Measurements from ENCODE around the gene GAL.

The GAL gene

DNA sequence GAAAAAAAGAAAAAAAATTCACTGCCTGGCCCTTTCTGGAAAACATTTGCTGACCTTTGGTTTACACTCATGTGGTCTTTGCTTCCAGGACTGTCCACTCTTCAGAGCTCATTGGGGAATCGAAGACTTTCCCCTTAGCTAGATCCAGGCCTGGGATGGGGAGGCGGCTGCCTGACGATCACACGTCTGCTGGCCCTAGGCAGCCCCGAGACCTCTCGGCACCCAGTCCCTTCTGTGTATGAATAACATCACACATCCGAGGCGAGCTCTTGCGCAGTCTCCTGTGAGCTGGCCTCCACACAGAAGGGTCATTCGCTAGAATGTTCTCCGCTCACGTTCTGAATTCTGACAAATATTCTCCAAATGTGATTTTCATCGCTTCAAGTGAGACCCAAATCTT, 25.7 kb upstream of the GAL start:
- DNase-seq (ENCODE audit: low read depth in 3 of 3), result no peak

DNA sequence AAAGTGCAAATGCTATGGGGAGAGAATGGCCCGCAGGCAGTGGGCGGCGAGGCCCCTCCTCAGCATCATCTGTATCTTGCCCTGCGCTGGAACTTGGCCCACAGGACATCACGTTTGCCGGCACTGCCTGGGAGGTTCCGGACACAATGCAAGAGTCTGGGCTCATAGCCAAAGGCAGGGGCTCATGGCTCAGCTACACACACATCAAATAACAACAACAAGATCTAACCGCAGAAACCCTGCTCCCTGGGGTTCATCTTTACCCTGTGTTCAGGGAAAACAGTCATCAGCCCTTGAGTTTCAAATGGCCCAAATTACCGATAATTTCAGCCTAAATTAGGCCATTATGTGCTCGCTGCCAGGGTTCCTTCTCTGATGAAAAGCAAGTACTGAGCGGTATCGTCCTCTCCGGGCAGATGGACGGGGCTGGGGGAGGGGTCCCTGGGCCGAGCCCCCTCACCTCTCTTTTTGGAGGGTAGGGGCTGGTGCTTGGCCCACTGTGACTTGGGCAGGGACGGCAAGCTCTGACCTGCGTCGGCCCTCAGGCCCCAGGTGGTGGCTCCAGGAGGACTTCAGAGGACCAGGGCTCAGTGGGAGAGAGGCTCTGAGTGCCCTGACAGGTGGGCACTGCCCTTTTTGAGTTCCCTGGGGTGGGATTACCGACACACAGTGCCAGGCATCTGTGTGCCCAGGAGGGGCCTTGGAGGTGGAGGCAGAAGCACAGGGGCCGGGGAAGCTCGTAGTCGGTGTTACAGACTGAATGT, 25.0 kb upstream of the GAL start:
- no peak for DNase-seq (ENCODE audit: low read depth in 3 of 3)

DNA sequence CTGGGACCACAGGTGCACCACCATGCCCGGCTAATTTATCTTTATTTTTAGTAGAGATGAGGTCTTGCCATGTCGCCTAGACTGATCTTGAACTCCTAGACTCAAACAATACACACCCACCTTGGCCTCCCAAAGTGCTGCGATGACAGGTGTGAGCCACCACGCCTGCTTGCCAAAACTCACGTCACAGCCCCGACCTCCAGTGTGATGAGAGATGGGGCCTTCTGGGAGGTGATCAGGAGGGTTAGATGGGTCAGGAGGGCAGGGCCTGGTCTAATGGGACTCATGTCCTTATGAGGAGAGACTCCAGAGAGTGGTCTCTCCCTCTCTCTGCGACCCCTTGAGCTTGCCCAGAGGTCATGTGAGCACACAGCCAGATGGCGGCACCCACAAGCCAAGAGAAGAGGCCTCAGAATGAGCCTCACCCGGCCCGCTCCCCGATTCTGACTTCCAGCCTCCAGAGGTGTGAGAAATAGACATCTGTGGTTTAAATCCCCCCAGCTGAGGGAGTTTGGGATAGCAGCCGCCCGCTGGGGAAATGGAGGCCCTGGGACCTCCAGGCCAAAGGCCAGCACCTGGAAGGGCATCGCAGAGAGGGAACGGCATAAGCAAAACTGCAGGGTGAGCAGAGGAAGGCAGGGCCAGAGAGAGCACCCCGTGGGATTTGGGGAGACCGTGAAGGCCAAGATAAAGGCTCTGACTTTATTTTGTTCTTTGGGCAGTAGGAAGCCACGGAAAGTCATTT, 24.1 kb upstream of the GAL start:
- DNase-seq (ENCODE audit: low read depth in 3 of 3), result no peak

DNA sequence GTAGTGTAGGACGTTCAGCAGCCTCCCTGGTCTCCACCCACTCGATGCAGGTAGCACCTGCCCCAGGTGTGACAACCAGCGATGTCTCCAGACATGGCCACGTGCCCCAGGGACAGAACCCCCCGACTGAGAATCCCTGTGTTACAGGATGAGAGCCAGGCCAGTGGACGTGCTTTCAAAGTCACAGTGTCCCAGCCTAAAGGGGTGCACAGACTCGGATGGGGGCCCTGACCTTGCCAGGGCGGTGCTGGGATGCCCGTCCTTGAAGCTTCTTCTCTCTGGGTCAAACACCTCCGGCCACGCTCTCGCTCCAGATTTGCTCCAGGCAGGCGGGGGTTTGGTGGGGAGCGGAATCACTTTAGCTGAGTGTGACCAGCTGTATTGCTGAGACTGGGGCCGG, 23.3 kb upstream of the GAL start:
- no peak for DNase-seq (ENCODE audit: low read depth in 3 of 3)

DNA sequence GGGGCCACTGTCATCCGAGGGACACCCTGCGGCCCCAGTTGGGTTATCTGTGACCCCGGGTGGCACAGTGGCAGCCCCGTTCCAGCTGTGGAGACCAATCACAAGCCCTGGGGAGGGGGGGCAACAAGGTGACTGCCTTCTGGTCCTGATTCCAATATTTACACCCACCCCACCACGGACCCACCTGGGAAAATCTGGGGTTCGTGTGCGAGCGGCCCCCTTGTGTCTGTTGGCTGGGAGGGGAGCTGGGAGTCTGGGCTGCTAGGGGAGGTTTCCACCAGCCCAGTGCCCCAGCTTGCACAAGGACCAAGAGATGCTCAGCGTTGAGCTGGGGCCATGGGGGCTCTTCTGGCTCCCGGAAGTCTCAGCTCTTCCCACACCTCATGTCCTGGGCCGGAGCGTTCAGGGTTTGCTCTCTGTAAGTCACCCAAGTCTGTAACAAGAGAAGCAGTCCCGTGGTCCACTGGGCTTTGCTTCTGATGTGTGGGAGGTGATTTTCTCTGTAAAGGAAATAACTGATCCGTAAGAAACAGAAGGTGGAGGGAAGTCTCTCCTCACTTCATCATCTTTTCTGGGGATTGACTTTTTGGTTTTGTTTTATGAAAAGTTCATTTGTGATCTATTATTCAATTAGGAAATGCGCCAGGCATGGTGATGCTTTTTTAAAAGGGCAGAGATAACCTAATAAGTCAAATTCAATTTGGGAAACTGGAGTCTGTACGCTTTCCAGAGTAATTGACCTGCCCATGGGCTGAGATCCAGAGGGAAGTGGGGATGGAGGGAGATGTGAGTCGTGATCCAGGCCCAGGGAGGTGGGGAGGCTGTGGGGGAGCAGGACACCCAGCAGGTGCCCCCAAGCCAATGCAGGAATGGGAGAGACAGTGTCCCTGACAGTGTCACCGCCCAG, 22.4 kb upstream of the GAL start:
- no peak for DNase-seq (ENCODE audit: low read depth in 3 of 3)

DNA sequence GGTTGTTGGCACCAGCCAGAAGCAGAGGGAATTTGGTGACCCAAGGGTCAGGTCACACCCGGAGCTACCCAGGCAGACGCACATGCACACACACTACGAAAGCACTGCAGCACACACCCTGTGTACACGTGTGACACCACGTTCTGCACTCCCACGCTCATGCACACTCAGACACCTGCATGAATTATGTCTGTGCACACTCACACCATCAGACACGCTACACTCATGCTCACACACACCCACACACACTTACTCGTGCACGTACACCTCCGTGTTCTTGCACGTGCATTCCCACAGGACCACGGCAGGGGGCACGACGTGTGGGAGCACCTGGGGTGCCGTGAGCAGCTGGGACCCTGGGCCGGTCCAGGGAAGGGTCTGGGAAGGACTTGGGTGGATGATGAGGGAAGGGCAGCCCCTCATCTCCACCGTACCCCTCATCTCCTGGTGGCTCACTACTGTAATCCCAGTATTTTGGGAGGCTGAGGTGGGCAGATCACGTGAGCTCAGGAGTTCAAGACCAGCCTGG, 20.8 kb upstream of the GAL start:
- DNase-seq (ENCODE audit: low read depth in 3 of 3), result no peak

DNA sequence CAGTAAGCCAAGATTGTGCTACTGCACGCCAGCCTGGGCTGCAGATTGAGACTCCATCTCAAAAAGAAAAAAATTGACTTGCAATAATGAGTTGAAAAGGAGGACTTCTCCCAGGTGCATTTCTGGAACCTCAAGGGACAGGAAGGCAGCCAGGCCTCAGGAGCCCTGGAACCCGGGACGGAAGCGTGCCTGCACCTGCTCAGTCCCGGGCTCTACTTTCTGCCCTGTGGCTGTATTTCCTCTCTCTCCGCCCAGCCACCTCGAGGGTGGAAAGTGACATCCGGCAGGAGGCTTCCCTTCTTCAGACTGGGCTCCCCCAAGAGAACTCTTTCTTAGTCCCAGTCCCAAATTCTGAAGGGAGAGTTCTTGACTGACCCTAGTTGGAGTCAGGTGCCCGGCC, 20.2 kb upstream of the GAL start:
- no peak for DNase-seq (ENCODE audit: low read depth in 3 of 3)

DNA sequence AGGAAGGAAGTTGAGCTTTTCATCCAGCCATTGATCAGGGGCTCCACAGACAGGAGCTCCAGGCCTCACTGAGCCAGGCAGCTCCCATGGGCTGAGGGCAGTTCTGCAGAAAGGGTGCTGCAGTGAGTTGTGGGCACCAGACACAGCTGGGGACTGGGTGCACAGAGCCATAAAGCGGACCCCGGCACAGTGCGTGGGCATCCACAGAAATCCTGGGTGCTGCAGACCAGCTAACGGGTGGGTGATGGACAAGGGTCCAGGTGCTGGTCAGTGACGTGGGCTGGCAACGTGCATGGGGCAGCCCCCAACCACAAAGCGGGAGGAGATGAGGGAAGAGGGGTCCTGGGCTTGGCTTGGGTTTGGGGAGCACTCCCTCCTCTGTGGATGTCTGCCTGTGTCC, 19.4 kb upstream of the GAL start:
- DNase-seq (ENCODE audit: low read depth in 3 of 3), result no peak

DNA sequence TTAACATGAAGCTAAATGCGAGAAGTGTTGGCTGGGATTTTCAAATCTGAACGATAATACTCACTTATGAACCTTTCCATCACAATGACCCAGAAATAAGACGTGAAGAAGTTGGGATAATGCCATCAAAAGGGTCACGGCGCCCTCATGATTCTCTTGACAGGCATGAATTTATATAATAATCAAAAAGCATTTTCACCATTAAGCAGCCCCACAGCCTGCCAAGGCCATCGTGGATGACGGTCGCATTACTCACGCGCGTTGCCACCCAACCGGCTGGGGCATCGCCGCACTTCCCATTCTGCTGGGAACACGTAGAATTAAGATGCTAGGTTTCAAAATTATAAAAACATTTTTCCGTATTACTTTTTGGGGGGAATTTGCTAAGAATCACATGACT, 18.9 kb upstream of the GAL start:
- DNase-seq (ENCODE audit: low read depth in 3 of 3), result no peak

DNA sequence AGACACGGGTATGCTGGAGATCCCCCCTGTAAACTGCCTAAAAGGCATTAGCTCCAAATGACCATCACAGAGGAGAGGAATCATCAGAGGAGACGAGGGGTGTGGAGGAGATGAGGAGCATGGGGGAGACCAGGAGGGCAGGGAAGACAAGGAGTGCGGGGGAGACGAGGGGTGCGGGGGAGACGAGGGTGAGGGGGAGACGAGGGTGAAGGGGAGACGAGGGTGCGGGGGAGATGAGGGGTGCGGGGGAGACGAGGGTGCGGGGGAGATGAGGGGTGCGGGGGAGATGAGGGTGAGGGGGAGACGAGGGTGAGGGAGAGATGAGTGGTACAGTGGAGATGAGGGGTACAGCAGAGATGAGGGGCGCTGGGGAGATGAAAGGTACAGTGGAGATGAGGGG, 17.5 kb upstream of the GAL start:
- no peak for DNase-seq (ENCODE audit: low read depth in 3 of 3)

DNA sequence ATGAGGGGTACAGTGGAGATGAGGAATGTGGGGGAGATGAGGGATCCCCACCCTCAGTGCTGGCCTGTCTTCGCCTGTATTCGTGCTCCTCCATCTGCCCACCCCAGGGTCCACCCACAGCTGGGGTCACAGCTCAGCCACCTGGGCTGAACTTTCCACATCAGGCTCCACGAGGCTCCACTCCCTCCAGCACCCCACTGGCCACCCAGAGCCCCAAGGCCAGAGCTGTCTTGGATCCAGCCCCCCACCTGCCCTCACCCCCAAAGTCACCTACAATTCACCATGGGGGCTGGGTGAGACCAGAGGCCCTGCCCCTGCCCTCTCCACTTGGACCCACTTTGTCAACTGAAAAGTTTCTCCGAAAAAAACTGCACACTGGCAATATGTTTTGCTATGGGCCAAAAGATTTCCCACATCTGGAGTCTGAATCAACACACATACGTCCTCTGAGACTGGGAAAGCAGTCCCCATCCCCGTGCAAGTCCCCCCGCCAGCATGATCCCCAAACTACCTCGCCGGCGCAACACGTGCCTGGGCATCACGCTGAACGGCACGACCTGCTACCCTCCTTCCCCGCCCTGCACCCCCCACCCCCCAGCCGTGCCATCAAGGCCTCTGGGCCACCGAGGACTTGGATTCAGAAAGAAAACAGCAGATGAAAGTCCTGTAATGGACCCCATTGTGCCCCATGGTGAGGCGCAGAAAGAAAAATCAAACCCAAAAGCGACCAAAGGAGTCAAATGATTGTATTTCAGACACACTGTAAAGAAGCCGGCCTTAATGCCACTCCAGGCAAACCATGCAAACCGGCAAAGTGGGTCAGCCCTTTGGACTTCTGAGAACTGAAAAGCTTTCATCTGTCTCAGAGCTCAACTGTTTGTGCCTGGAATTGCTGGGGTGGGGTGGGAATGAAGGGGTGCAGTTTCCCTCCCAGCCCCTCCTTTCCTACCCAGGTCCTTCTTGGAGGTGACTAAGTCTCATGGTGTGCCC, 16.5 kb upstream of the GAL start:
- DNase-seq (ENCODE audit: low read depth in 3 of 3), result no peak

DNA sequence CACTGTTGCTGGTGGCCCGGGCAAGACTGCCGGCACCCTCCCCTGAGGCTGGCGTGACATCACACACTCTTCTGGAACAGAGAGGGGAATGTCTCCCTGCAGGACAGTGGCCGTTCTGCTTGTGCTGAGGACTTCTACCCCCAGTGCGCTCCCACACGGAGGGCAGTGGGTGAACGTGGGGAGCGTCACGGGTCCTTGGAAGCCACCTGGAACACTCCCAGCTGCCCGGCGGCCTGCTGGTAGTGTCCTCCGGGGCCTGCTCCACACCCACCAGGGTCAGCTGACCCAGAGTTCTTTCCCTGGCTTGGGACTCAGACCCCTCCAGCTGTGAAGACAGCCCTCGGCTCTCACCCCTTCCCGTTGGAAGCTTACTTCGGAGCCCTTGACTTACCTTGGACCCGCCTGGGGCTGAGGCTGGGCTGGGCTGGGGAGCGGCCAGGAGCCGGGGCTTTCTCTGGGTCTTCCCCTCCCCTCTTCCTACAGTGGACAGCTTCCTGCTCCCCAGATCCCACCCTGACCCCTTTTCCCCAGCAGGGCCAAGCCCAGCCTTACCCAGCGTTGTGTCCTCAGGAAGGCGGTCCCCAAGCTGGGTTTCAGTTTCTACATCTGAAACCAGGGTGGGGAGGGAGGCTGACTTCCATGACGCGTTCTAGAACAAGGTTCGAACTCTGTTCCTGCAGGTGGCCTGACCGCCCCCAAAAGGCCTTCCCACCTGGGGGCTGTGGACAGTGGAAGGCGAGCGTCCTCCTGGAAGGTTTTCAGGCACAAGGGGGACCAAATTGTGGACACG, 14.8 kb upstream of the GAL start:
- no peak for DNase-seq (ENCODE audit: low read depth in 3 of 3)

DNA sequence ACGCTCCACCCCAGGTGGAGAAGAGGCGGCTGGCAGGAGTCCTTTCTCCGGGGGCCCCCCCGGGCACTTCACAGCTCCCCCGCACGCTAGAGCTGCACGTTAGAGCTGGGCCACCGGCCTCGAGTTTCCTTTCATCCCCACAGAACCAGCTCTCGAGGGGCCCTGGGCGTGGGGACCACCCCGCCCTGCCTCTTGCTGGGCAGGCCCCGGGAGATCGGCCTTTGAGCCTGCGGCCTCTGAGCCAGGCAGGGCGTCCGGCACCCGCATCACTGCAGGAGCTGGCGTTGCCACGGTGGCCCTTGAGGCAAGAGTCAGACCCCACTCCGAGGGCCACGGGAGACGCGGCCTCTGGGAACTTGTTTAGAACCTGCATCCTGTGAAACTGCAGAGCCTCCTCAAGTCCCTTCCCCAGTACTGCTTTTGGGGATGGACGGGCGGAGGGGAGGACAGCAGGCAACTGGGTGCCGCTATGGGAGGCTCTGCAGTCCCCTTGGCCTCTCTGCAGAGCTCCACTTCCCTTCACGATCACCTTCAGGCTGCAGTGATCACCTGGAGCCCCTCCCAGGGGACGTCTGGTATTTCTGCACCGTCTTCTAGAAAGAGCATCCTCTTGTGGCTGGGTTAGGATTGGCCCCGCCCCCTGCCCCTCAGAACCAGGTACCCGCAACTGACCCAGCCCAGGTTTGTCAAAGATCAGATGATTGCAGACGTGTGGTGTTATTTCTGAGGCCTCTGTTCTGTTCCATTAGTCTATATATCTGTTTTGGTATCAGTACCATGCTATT, 13.9 kb upstream of the GAL start:
- DNase-seq (ENCODE audit: low read depth in 3 of 3), result no peak

DNA sequence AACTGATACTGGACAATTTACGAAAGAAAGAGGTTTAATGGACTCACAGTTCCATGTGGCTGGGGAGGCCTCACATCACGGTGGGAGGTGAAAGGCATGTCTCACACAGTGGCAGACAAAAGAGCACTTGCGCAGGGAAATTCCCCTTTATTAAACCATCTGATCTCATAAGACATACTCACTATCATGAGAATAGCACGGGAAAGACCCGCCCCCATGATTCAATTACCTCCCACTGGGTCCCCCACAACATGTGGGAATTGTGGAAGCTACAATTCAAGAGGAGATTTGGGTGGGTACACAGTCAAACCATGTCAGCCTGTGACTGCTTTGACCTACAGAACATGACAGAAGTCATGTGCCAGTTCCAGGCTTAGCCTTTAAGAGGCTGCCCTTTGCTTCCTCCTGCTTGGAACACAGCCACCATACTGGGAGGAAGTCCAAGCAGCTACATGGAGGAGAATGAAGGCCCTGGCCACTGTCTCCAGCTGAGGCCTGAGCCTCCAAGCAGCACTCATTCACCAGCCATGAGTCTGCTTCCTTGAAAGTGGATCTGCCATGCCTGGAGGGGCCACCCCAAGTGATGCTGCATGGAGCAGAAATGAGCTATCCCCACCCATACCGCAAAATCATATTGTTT, 10.9 kb upstream of the GAL start:
- no peak for DNase-seq (ENCODE audit: low read depth in 3 of 3)

DNA sequence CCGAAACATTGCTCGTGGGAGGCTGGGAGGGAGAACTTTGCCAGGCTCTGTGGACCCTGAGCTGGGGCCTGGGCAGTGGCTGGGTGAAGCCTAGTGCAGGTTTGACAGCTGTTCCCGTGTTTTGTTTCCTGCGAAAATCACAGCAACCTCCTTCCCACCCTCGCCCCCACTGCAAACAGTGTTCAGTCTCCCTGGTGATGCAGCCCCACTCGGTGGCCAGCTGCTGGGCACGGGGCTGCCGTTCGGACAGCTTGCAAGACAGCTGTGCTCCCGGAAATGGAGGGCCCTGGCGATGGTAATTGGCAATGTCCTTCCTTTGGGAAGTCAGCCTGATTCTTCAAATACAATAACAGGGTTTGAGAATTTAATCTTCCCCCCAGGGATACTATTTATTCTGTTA, 10.4 kb upstream of the GAL start:
- DNase-seq (ENCODE audit: low read depth in 3 of 3), result no peak

DNA sequence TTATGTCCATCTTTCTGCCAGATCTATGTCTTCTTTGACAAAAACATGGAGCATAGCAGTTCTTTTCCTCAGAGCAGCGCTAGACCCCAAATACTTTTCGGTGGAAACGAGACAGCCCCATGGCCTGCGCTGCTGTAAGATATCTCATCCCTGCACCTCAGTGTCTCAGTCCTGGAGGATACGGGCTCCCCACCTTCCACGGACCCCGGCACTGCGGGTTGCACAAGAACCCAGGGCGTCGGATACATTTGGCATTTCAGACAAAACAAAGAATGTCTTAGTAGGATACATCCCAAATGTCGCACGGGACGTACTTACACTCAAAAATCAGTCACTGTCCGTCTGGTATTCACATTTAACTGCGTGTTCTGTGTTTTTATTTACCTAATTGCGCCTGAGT, 9.9 kb upstream of the GAL start:
- DNase-seq (ENCODE audit: low read depth in 3 of 3), result no peak

DNA sequence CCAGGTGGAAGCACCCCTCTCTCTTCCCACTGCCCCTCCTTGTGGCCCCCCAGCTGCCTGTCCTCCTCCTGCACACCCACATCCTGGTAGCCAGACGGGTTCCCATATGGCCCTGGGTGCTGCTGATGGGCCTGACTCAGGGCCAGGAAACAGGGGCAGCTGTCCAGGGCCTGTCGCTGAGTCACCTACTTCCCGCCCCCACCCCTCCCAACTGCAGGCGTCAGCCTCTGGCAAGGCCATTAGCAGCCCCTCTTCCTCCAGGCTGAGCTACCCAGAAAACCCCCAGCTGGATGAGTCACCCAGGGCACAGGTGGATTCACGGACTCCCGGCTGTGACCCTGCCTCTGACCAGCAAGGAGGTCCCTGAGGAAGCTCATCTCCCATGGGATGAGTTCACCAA, 6.9 kb upstream of the GAL start:
- no peak for DNase-seq (ENCODE audit: low read depth in 3 of 3)

DNA sequence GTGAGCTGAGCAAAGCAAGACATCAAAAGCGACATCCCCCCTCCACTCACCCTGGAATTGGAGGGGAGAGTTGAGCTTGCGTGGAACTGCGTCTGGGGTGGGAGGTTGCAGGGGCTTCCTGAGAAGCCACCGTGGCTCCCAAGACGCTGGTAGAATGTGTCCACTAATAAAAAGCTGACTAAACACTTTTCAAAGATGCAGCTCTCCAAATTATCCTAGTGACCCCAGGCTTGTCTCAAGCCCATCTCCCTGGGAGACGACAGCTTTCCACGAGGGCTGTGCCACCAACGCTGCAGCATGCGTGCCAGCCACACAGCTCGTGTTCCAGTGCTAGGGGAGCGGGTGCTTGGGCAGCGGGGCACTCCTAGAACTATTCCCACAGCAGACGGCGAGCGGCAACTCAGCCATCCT, 6.3 kb upstream of the GAL start:
- DNase-seq (ENCODE audit: low read depth in 3 of 3), result no peak
